H1 (cell line): Measurements from ENCODE around the gene U2SURP. TPM values are rescaled to one million over a fixed set of nuclear protein-coding genes. Genes with fewer than 3 reads are reported as not detected.

Source experiments
- GTF2F1 ChIP-seq: IDR thresholded peaks from 2 replicates; pipeline ENCODE4 v1.6.1; 2012; ENCODE audit warnings: low read depth, low read length, improper control_type of control experiment, borderline replicate concordance
- KDM4A ChIP-seq: IDR thresholded peaks from one replicate; pipeline ENCODE4 v1.7.1; 2012; ENCODE audit warnings: low read depth, mild to moderate bottlenecking, moderate library complexity, low read length, inconsistent platforms; ENCODE audit not compliant: severe bottlenecking
- polyA plus RNA-seq, 7 experiments: library from polyadenylated mRNA; depleted of rRNA in 3 of 7; stranded (reverse) in 5 of 7; unstranded in 2 of 7; fragments of >200 nt in 5 of 7; fragments of 200-250 nt in 2 of 7; gene quantifications; 1 replicate in 5 of 7; 2 replicates in 1 of 7; 4 replicates in 1 of 7; pipeline versions ENCODE4 v1.2.1 to v1.2.3, GENCODE V29; 2011 to 2013; ENCODE audit warnings: missing spikeins in 2 of 7, mixed read lengths in 2 of 7
- total RNA-seq: library from RNA; stranded (reverse); fragmentation: NEBNext Ultra II Directional; extraction: Animal tissue kit (Norgen Biotek cat#: 25700); gene quantifications from 2 replicates; pipeline ENCODE4 v1.2.1, GENCODE V29; 2021

Gene U2SURP
- total and polyA plus RNA-seq, 2 of the 8 experiments (the other 6 are each of a cell fraction or from before 2014, with no cell fraction given): 22.2 to 167 TPM

DNA sequence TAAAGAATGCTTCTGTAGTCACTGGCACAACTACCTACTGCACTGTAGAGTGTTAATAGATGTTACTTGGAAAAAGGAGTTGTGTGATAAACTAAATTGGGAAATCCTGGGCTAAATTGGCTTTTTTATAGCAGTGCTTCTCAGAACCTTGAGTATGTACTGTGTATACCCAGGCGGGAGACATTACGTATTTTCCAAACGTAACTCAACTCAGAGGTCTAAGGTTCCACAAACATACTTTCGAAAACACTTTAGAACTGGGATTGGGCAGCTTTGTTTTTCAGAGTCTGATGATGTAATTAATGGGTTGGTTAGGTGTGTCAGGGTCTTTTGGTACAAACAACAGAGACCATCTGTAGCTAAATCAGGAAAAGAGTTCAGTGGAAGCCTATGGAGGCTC, 64.7 kb downstream of the U2SURP start (continued):
- TF ChIP-seq KDM4A: no peak
- no peak for TF ChIP-seq GTF2F1
